A673 (cell line): Measurements from ENCODE around the gene SIRPA. TPM values are rescaled to one million over a fixed set of nuclear protein-coding genes. Genes with fewer than 3 reads are reported as not detected.

Experiments used
- BruUV-seq: library from RNA; stranded (reverse); fragments of 400-500 nt; replicated peaks from 2 replicates; lab custom pipeline; 2021; lab: Mats Ljungman, UMichigan
- CTCF ChIA-PET: fragments of 300-600 bp; sonication (Branson Sonifier 250); formaldehyde crosslinking; loops from one replicate; lab custom pipeline; 2022; ENCODE audit warnings: antibody characterized with exemption; lab: Charles Lee
- POLR2A ChIA-PET: fragments of 300-600 bp; sonication (Branson Sonifier 250); formaldehyde crosslinking; loops from one replicate; lab custom pipeline; 2022; ENCODE audit warnings: antibody characterized with exemption; ENCODE audit not compliant: low non-redundant PET; lab: Charles Lee
- DNase-seq: peaks from one replicate; pipeline ENCODE4 v3.0.0-alpha.2; 2015; ENCODE audit warnings: low spot score
- H3K27ac ChIP-seq: fragments of 200-600 bp; sonication (generic); 2 replicates; pipeline ENCODE4 v1.5.1; 2016; ENCODE audit warnings: mixed run types, low read depth, mild to moderate bottlenecking, mixed read lengths, antibody characterized with exemption, low read length; ENCODE audit not compliant: poor library complexity, severe bottlenecking
- H3K27me3 ChIP-seq: fragments of 200-600 bp; sonication (generic); replicated peaks from 2 replicates; pipeline ENCODE4 v1.6.1; 2017; ENCODE audit warnings: mixed run types, low read depth, mild to moderate bottlenecking, mixed read lengths, antibody characterized with exemption, low read length; ENCODE audit not compliant: insufficient read depth, poor library complexity
- H3K36me3 ChIP-seq: fragments of 200-600 bp; sonication (generic); 2 replicates; pipeline ENCODE4 v1.6.1; 2016; ENCODE audit warnings: mixed run types, mild to moderate bottlenecking, mixed read lengths, antibody characterized with exemption, low read length; ENCODE audit not compliant: insufficient read depth, poor library complexity, severe bottlenecking
- H3K4me1 ChIP-seq: fragments of 200-600 bp; sonication (generic); 2 replicates; pipeline ENCODE4 v1.6.1; 2017; ENCODE audit warnings: mixed run types, mild to moderate bottlenecking, mixed read lengths, antibody characterized with exemption, low read length; ENCODE audit not compliant: insufficient read depth, poor library complexity, severe bottlenecking
- H3K4me3 ChIP-seq: fragments of 200-600 bp; sonication (generic); 2 replicates; pipeline ENCODE4 v1.5.1; 2016; ENCODE audit warnings: low read depth, mixed run types, mild to moderate bottlenecking, mixed read lengths, low read length; ENCODE audit not compliant: poor library complexity, severe bottlenecking
- H3K9me3 ChIP-seq: fragments of 200-600 bp; sonication (generic); 2 replicates; pipeline ENCODE4 v1.6.1; 2016; ENCODE audit warnings: mixed run types, low read depth, mild to moderate bottlenecking, mixed read lengths, antibody characterized with exemption, low read length; ENCODE audit not compliant: poor library complexity, severe bottlenecking
- EZH2 ChIP-seq: fragments of 200-600 bp; sonication (generic); IDR thresholded peaks from 2 replicates; pipeline ENCODE4 v1.6.1; 2017; ENCODE audit warnings: borderline replicate concordance, low read depth, mild to moderate bottlenecking, mixed read lengths, antibody characterized with exemption, low read length; ENCODE audit not compliant: poor library complexity, severe bottlenecking
- intact Hi-C: fragments of 100-400 bp; cut with micrococcal nuclease; formaldehyde crosslinking; loops from one replicate; pipeline ENCODE4 v1.10.0; 2022; ENCODE audit not compliant: unreplicated experiment
- total RNA-seq: library from RNA; stranded (reverse); gene quantifications from 2 replicates; pipeline ENCODE4 v1.2.3, GENCODE V29; 2021
- TF ChIP-seq, protein P1 (sequence below): fragments of 300-800, 200-600 bp; sonication (generic); conservative IDR thresholded peaks from 2 replicates; pipeline ENCODE4 v1.5.1; 2017; ENCODE audit warnings: low read depth, mild to moderate bottlenecking, antibody characterized with exemption, low read length, moderate library complexity, mixed read lengths

SIRPA gene
- total RNA-seq, 1 experiment from 2014 or later, result 81.0 TPM

DNA sequence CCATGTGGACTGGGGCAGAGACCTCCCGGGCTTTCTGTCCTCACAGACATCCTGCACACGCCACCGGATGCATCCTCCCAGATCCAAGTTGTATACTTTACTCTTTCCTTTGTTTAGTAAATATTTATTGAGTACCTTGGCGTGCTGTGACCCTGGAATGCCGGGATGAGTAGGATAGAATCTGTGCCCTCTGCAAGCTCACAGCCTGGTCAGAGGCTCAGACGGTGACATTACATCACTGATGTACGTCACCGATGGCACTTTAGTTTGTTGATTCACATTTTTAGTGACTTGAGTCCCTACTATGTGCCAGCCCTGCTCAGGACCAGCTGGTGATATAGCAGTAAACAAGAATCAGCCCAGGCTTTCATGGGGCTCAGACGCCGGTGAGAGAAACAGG lies 32.9 kb downstream of the SIRPA start:
- Histone ChIP-seq H3K9me3 (no peaks in the 10 kb centered on the region), H3K27ac (no peak overlapping the region), H3K27me3 (no peaks in the 10 kb centered on the region), H3K36me3 (peaks cover 37% of the 10 kb centered on the region), H3K4me3 (no peak overlapping the region), H3K4me1 (peaks cover 1% of the 10 kb centered on the region)
- BruUV-seq, result no TSS peak
- no peak for DNase-seq
- TF ChIP-seq EZH2, result no peak
- TF ChIP-seq, protein P1, sequence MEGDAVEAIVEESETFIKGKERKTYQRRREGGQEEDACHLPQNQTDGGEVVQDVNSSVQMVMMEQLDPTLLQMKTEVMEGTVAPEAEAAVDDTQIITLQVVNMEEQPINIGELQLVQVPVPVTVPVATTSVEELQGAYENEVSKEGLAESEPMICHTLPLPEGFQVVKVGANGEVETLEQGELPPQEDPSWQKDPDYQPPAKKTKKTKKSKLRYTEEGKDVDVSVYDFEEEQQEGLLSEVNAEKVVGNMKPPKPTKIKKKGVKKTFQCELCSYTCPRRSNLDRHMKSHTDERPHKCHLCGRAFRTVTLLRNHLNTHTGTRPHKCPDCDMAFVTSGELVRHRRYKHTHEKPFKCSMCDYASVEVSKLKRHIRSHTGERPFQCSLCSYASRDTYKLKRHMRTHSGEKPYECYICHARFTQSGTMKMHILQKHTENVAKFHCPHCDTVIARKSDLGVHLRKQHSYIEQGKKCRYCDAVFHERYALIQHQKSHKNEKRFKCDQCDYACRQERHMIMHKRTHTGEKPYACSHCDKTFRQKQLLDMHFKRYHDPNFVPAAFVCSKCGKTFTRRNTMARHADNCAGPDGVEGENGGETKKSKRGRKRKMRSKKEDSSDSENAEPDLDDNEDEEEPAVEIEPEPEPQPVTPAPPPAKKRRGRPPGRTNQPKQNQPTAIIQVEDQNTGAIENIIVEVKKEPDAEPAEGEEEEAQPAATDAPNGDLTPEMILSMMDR, result no peak
- POLR2A ChIA-PET, result no interaction called here
- intact Hi-C loops, result no loop called here
- CTCF ChIA-PET, result no interaction called here

DNA sequence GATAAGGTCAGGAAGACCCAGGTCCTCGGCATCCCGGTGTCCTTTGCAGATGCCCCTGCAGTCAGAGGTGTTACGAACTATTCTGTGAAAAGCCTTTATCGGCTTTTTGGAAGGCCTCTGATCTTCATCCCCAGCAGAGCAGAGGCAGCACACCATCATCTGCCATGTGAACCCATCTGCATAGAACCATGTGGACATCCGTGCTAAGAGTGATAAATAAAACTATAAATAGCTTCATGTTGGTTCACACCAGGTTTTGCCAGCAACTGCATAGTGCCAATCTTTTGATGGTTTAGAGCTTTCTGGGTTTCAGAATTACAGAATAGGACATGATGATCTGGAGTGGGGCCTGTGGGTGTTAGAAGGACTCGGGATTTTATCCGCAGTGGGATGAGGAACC lies 33.6 kb downstream of the SIRPA start:
- DNase-seq, result no peak
- H3K4me3 ChIP-seq, result no peak overlapping the region
- intact Hi-C loops, result no loop called here
- no peaks in the 10 kb centered on the region for H3K27me3 ChIP-seq
- TF ChIP-seq, protein P1, result no peak
- no peak for TF ChIP-seq EZH2
- ChIA-PET POLR2A (no interaction called here), CTCF (no interaction called here)
- peaks cover 8% of the 10 kb centered on the region for H3K4me1 ChIP-seq
- no peak overlapping the region for H3K27ac ChIP-seq
- BruUV-seq, result no TSS peak
- no peaks in the 10 kb centered on the region for H3K9me3 ChIP-seq
- H3K36me3 ChIP-seq, result peaks cover 37% of the 10 kb centered on the region

DNA sequence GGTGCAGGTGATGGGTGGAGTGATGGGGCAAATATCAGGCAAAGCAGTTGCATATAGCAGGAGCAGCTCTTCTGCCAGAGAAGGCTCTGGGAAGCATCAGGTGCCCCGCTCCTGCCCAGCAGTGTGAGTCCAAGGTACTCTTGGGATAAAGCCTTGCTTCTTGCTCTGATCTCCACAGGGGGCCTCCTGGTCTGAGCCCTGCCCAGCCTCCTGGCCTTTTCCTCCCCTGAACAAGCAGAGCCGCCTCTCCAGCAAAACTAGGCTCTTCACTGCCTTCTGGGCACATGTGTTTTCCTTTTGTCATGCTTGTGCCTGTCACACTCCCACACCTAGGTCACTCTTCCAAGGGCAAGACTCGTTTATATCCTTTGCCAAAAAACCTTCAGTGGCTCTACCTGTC lies 34.3 kb downstream of the SIRPA start:
- intact Hi-C loops, result no loop called here
- Histone ChIP-seq H3K4me1 (peaks cover 12% of the 10 kb centered on the region), H3K9me3 (no peaks in the 10 kb centered on the region), H3K36me3 (peaks cover 42% of the 10 kb centered on the region), H3K4me3 (no peak overlapping the region), H3K27ac (no peak overlapping the region), H3K27me3 (no peaks in the 10 kb centered on the region)
- no peak for DNase-seq
- POLR2A ChIA-PET, result no interaction called here
- no TSS peak for BruUV-seq
- CTCF ChIA-PET, result no interaction called here
- TF ChIP-seq, protein P1, result no peak
- TF ChIP-seq EZH2, result no peak
